ENCODE data around the gene FAM83C.

The FAM83C gene

DNA sequence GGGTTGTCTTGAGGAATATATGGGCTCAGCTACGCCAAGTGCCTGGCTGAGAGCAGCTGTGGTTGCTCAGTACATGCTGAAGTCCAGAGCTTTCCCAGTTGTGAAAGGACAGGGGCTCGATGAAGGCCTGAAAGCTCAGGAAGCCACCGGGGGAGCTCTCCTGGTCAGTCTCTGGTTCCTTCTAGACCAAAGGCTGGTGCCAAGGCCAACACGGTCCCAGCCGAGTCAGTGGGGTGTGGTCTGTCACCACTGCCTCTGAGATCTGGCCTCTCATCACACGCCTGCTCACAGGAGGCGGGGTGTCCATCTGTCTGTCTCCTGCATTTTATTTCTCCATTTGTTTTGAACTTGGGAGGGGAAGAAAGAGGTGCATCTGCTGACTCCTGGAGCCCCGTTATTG lies 4.9 kb upstream of the FAM83C start:
- DNase-seq, result peak; percentile 31

DNA sequence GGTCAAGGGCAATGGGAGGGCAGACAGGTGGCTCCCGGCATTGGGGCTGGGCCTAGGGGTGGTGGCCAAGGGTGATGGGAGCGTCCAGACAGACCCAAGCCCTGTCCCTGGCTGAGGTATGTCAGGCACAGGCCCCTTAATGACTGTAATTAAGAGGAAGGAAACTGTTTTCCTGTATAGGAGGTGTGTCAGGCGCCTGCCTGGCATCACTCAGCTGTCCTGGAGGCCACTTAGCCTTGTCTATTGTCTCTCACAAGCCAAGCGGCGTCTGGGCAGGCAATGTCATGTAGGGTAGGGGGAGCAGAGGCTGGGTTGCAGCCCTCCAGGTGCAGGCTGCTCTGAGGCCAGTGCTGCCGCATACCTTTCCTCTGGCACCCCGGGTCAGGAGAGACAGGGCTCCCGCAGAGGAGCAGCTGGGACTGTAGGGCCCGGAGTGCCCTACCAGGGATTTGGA lies 3.9 kb upstream of the FAM83C start:
- DNase-seq, result no peak

DNA sequence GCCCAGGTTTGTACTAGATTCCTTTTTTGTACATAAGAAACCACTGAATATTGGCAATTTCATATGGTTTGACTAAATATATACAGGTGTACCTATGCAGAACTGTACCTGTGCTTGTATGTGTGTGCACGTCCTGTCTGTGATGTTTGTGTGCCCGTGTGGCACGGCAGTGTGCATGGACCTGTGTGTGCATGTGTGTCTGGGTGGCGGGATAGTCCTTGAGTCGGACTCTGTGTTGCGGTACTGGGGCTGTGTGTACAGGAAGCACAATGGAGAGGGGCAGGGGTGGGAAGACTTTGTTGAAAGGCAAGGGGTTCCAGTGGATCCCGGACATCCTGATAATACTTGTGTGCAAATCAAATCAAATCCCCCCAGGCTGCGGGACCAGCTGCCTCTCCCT lies 3.4 kb upstream of the FAM83C start:
- DNase-seq, result no peak

DNA sequence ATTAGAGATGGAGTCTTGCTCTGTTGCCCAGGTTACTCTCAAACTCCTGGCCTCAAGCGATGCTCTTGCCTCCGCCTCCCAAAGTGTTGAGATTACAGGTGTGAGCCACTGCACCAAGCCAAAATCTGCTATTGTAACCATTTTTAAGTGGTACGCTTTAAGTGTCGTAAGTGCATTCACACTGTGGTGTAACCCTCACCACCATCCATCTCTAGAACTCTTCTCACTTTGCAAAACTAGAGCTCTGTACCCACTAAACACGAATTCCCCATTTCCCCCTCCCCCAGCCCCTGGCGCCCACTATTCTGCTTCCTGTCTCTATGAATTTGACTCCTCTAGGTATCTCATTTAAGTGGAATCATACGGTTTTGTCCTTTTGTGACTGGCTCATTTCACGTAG lies 2.8 kb upstream of the FAM83C start:
- no peak for DNase-seq

DNA sequence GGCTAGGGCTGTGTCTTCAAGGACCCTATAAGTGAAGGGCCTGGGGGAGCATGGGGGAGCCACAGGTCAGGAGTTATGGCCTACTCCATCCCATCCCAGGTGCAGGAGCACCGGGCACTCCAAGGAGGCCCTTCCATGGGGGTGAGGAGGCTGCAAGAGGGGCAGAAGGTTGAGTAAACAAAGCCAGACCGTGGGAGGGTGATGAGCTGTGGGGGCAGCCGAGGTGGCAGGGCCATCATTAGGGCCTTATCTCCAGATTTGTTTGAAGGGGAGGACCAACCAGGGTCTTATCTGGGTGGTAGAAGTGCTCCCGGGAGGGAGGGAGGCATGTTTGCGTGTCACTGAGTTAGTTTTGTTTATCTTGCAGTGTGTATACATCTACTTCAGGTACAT lies 2.1 kb upstream of the FAM83C start:
- DNase-seq, result no peak

DNA sequence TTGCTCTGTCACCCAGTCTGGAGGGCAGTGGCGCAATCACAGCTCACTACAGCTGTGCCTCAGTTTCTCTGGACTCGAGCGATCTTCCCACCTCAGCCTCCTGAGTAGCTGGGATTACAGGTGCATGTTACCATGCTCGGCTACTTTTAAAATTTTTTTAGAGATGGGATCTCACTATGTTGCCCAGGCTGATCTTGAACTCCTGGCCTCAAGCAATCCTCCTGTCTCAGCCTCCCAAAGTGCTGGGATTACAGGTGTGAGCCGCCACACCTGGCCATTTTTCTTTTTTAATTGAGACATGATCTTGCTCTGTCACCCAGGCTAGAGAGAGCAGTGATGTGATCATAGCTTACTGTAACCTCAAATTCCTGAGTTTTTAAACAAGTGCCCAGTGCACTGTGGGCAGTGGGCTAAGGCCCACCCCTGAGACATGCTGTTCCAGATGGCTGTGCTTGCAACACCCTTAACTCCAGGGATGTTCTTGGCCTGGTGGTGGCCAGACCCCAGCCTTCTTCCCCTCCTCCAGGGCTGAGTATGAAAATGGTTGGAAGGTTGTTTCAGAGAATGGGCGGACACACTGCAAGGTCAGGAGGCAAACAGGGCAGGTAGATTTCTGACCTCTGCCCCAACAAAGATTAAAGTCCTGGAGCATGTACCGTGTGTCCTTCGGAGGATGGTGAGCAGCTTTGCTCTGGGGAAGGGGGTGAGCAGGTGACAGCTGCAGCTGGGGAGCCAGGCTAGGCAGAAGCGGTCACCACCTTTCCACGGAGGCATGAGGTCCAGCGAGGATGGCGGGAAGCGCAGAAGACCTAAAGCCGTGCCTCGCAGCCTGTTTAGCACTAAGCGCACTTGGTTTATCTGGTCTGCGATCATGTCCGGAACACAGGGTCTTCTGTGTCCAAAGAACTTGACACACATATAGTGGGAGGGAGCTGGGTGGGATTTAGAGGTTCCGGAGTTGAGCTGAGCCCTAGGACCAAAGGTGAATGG lies 1.4 kb upstream of the FAM83C start:
- DNase-seq, result no peak

DNA sequence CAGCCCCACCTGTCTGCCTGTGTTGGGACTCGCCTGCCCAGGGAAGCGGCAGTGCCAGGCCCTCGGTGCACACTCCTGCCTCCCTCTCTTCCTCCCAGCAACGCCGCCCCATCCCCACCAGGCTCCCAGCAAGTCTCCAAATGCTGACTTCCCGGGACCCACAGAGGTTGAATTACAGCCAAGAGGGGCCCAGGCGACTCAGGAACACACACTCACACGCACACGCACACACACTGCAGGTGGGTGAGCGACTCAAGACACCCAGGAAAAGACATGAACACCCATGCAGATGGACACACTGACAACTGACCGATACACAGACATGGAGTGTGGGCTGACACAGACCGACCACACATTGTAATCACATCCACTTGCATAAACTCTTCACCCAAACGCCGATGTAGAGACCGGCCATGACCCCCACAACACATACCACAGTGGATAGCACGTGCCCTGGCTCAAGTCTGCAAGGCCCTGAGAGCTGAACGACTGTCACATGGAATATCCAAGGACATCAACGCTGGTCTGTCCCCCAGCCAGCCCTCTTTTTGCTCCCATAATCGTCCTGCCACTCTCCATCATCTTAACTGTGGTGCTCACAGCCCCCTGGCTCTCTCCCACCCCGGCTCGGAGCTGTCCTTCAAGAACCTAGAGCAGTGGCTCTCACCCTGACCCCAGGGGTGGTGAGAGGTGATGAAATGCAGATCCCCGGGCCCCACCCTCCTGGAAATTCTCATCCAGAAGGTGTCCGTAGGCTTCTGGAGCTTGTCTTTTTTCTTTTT lies 470 bp upstream of the FAM83C start:
- no peak for DNase-seq

DNA sequence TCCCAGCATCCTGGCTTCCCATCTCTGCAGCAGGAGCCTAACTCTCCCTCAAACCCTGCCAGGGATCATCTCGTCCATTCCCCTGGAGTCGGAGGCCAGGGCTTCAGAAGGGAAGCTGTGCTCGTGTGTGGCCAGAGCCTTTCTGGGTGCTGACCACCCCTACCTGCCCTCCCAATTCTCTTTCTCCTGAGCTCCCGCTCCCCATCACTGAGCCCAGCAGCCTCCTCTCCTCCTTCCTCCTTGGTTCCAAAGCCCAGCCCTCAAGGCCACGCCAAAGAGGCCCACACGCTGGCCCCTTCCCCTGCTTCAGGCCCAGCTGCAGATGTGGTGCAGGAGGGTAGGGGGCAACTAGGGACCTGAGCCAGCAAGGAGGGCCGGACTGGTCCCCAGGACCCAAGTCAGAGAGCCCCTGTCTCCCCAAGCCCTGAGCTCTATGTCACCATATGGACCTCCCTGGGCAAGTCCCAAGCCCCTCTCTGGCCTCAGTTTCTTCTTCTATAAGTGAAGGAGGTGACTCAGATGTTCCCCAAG lies 1.3 kb downstream of the FAM83C start:
- DNase-seq, result no peak

DNA sequence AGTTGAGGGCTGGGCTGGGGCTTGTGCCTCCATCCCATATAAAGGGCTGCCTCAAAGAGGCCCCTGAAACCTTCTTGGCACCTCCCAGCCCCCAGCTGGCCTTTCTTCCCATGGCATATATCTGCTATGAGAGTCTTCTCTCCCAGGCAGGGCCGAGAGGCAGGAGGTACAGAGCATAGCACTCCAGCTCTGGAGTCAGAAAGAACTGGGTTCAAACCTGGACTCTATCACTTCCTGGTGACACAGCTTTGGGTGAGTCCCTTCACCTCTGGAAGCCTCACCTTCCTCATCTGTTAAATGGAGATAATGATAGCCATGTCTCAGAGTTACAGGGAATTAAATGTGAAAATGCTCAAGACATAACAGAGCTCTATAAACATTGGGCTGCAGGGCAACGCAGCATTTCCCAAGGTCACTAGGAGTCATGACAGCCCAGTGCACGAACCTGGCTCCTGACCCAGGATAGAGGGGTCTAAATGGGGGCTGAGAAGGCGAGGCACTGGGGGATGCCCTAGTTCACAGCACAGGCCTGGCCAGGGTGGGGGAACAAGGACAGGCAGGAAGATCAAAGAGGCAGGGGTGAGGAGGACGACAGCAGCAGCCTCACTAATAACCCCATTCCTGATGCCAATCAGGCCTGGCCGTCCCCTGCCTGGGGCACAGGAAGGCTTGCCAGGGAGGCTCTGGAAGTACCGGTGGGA lies 1.9 kb downstream of the FAM83C start:
- no peak for DNase-seq

DNA sequence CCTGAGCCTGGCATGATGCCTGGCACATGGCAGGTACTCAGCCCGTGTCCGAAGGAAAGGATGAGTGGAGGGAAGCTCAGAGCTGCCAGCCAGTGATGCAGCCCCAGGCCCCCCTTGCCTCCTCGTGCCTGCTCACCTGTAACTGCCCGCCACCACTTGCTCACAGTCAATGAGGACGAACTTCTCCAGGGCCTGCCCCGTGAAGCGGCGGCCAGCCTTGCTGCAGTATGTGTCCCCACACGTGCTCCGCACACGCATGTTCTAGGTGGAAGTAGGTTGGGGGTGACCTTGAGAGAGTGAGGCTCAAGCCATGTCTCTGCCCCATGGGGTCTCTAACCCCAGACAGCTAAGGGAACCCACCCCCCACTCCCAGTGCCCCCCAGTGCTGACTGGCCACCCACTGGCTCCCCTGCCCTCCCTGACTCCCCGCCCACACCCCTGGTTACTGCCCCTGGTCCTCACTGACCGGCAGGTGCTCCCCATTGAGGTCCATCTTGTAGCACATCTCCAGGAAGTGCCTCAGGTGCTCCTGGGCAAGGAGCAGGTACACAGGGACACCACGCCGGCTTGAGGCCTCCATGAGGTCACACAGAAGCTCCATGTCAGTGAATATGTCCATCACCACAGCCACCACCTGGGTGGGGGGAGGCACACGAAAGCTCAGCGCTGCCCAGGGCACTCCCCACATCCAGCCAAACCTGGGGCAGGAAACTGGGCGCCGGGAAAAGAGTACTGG lies 3.7 kb downstream of the FAM83C start:
- no peak for DNase-seq

DNA sequence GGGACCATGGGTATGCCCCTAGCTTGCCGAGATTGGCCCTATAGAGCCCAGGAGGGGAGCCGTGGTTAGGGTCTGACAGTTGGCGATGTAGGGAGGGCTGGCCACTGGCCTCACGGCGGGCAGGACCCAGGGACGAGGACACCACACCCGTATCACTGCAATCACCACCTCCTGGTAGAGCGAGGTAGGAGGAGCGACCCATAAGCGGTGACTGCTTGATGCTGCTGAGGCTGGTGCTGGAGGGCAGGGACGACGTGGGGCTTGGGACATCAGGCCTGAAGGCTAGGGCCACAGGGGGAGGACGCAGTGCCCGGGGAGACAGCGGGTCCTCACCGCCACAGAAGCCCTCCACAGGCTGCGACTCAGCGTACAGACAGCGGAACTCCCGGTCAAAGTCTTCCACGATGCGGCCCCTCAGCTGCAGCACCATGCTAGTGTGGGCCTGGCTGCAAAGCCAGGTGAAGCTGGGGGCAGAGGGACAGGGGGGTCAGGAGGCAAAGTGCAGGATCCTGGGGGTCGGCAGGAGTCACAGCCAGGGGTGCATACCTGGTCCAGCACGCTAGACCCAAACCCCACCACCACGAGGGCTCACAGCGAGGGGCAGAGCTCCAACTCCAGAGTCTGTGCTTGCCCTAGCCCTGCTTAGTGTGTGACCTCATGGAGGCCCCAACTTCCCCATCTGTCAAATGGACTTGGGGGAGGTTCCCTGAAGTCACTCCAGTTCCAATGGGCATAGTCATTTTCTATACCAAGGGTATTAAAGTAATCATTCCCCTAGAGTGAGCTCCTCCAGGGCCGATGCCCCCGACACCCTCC lies 4.5 kb downstream of the FAM83C start:
- DNase-seq, result no peak

DNA sequence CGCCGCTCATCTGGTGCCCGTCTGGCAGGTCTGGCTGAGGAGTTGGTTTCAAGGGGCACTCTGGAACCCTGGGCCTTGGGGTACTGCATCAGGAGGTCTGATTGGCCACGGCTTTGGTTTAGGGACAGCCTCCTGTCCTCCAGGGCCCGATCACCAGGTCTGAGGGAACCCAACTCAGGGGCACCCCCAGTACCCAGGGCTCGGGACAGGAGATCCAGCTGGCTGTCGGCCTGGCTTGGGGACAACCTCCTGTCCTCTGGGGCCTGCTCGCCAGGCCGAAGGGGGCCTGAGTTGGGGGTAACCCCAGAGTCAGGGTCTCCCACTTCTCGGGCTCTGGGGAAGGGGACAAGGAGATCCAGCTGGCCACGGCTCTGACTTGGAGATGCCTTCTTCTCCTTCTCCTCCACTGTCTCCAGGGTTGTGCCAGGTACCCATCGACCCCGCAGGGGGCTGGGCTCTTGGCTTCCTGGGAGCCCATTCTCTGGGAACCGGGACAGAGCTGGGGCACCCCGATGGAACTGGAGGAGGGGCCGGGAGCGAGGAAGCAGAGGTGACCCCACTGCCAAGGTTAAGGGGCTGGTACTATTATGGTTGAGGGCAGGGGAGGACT lies 5.2 kb downstream of the FAM83C start:
- DNase-seq, result no peak

DNA sequence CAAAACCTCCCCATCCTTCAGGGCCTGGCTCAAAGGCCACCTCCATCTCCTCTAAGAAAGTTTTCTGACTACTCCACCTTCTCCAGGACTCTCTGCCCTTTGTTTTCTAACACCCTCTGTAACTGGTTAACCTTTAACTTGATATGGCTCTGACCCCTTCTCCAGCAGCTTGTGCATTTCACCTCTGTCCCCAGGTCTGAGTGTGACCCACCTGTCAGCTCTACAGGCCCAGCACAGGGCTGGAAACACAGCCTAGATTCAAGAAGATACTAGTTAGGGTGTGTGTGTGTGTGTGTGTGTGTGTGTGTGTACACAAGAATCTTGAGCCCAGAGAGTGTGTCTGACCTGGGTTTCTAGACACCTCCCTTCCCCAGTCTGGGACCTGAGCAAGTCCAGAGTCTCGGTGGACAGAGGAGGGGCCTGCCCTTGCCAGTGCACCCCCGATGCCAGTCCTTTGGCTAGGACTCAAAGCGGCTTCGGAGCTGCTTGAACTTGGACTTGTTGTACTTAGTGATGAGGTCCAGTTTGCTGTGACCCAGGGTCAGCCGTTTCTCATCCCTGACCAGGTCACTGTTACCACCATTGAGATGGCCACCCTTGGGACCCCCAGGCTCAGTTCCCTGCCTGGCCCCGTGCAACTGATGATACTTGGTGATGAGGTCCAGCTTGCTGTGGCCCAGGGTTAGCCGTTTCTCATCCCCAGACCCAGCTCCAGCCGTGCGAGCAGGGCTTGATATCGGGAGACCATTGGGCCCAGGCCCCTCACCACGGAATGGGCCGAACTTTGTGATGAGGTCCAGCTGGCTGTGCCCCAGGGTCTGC lies 5.9 kb downstream of the FAM83C start:
- no peak for DNase-seq

DNA sequence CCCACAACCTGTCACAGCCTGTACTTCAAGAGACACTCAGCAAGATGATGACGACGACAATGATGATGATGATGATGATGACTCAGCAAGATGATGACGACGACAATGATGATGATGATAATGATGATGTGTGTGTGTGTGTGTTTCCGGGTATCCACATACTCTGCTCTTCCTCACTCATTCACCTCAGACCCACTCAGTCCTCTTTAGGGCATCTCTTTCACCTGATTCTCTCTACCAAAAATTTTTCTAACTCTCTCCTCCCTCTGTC lies 6.5 kb downstream of the FAM83C start:
- DNase-seq, result no peak

DNA sequence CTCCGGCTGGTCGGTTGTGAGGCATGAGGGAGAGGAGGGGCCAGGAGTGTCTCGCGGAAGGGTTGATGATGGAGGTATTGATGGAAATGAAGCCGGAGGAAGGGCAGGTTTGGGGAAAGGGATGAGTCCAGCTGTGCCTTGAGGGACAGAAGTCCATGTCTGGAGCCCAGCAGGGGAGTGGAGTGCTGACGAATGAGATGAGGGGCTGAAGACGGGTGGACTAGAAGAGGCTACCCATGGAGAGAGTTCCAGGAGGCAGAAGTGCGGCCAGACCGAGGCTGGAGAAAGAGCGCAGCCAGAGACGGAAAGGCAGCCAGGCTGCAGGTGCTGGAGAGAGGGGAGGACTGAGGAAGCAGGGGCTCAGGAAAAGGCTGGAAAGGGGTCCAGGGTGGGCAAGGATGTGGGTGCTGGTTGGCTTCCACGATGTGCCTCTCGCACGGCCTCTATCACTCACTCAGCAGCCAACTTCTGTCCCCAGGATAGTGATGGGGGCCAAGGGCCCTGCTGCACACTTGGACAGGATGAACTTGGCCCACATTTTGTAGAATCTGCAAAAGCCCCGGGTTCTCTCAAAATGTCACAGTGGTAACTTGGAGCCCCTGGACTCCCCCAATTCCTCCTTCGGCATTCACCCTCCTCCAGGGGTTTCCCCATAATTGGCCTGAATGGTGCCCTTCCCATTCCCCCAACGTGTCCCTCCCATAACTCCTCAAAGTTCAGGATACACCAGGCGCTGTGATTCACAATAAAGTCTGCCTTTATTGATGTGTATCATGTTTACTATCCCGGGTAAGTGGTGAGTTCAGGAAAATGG lies 7.0 kb downstream of the FAM83C start:
- DNase-seq, result no peak

DNA sequence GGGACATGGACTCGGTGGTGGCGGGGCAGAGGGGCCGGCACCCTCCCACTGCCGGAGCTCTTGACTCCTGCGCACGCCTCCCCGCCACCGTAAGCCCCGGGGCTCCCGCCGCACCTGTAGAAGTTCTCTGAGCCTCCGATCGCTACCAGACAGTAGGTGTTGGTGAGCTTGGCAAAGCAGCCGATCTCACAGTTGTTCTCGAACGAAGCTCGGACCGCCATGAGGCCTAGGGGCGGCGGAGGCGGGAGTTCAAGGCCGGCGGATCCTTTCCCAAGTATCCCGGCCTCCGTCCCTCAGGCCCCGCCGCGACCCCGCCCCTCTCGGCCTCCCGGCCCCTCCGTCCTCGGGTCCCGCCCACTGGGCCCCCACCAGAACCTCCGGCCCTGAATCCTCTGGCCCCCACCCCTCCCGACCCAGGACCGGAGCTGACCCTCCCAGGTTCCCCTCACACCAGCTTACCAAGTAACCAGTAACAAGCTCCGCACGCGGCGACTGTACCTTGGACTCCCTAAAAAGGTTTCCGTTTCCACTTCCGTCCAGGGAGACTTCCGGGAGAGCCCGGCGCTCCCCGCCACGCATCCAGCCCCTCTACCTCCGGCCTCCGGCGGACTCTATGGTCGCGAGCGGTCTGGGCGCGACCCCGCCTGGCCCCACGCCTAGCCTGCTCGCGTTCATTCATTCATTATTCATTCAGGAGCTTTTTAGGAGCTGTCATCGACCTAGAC lies 7.8 kb downstream of the FAM83C start, which contains the start of gene EIF6:
EIF6 (minus strand) TSS at position 506 of the 725 bp plus-strand sequence; CDS start at position 221, 285 bp downstream.
- peak; percentile 92 for DNase-seq

DNA sequence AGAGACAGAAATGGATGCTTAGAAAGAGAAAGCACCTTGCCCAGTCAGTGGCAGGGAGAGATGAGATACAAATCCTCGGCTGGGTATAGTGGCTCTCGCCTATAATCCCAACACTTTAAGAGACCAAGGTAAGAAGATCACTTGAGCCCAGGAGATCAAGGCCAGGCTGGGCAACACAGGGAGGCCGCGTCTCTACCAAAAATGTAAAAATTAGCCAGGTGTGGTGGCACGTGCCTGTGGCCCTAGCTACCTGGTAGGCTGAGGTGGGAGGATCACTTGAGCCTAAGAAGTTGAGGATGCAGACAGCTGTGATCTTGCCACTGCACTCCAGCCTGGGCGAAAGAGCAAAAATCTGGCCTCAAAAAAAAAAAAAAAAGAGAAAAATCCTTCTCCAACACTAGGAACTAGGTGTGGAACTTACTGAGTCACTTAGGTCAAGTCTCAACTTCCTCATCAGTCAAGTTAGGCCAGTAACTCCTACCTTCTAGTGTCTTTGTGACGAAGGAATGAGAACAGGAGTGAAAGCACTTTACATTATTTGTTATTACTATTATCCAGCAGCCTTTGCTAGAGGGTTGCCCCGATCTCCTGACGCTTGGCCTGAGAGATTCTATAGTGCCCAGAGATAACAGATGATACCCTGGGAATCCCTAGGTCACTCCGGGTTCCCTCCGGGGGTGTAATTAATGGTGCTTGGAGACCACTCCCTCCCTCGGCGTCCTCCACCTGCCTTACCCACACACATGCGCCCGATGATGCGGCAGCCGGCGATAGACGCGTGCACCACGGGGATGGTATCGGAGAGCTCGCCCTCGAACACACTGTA lies 8.6 kb downstream of the FAM83C start:
- DNase-seq, result no peak
